K562 (cell line): ENCODE data around the gene UPK3A.

Experiments
- CBX1 ChIP-seq: sonication (generic); IDR thresholded peaks from 2 replicates; pipeline ENCODE4 v1.6.1; 2016; ENCODE audit warnings: antibody characterized with exemption, low read depth, mild to moderate bottlenecking
- CREB5 ChIP-seq: fragments of 250-450 bp; sonication (Bioruptor Pico); IDR thresholded peaks from 2 replicates; pipeline ENCODE4 v1.5.0; 2020; ENCODE audit warnings: mild to moderate bottlenecking
- CTCF ChIP-seq, 3 experiments: IDR thresholded peaks in 2 of 3; conservative IDR thresholded peaks in 1 of 3; 2 replicates each; pipeline ENCODE4 v1.5.1; 2011 to 2012; ENCODE audit warnings: low read length in 3 of 3, mild to moderate bottlenecking in 3 of 3, control low read depth in 2 of 3, improper control_type of control experiment in 1 of 3, inconsistent platforms in 1 of 3, low read depth in 1 of 3, mixed read lengths in 1 of 3, moderate library complexity in 1 of 3; ENCODE audit not compliant: insufficient read depth in 2 of 3
- JUNB ChIP-seq: fragments of 450-650 bp; formaldehyde crosslinking; conservative IDR thresholded peaks from 2 replicates; pipeline ENCODE4 v1.4.0; 2020; ENCODE audit warnings: mild to moderate bottlenecking
- KLF16 ChIP-seq: IDR thresholded peaks from 2 replicates; pipeline ENCODE4 v1.6.1; 2016; ENCODE audit warnings: antibody characterized with exemption
- MCM2 ChIP-seq: fragments of 450-650 bp; IDR thresholded peaks from 2 replicates; pipeline ENCODE4 v1.6.1; 2017; ENCODE audit warnings: low read depth, mild to moderate bottlenecking
- MLLT1 ChIP-seq, 2 experiments: fragments of 450-650 bp; IDR thresholded peaks; 2 replicates each; pipeline ENCODE4 v1.6.1; 2016
- MXI1 ChIP-seq: IDR thresholded peaks from 2 replicates; pipeline ENCODE4 v1.6.1; 2011; ENCODE audit warnings: low read depth, mild to moderate bottlenecking, improper control_type of control experiment, low read length
- RAD21 ChIP-seq, 2 experiments: fragments of 250-450 bp in 1 of 2; fragments of 450-650 bp in 1 of 2; sonication (Bioruptor Pico) in 1 of 2; formaldehyde crosslinking in 1 of 2; IDR thresholded peaks in 1 of 2; conservative IDR thresholded peaks in 1 of 2; 2 replicates each; pipeline versions ENCODE4 v1.4.0 to v1.8.0; 2020 to 2022; ENCODE audit warnings: mild to moderate bottlenecking in 2 of 2, moderate library complexity in 1 of 2
- SMC3 ChIP-seq: conservative IDR thresholded peaks from 2 replicates; pipeline ENCODE4 v1.6.1; 2011; ENCODE audit warnings: low read depth, low read length, improper control_type of control experiment; ENCODE audit not compliant: insufficient read depth
- TEAD4 ChIP-seq, 2 experiments: sonication (generic) in 1 of 2; formaldehyde crosslinking in 1 of 2; IDR thresholded peaks; 2 replicates each; pipeline versions ENCODE4 v1.6.1 to v1.8.0; 2012 to 2022; ENCODE audit warnings: borderline replicate concordance in 1 of 2, inconsistent platforms in 1 of 2, low read length in 1 of 2, mild to moderate bottlenecking in 1 of 2, missing genetic modification reagents in 1 of 2
- TFAP4 ChIP-seq: sonication (generic); formaldehyde crosslinking; IDR thresholded peaks from 2 replicates; pipeline ENCODE4 v1.8.0; 2022; ENCODE audit warnings: missing genetic modification reagents, mild to moderate bottlenecking, moderate library complexity, borderline replicate concordance
- VEZF1 ChIP-seq: fragments of 200-800 bp; sonication (Bioruptor generic); IDR thresholded peaks from 2 replicates; pipeline ENCODE4 v1.6.1; 2017; ENCODE audit warnings: missing genetic modification characterization, missing compliant biosample characterization
- ZNF586 ChIP-seq: fragments of 450-650 bp; formaldehyde crosslinking; conservative IDR thresholded peaks from 2 replicates; pipeline ENCODE4 v1.4.0; 2020; ENCODE audit warnings: mild to moderate bottlenecking, moderate library complexity

- TF ChIP-seq CTCF (IDR thresholded peaks at IDR 0.05 in 2 of 3, conservative IDR thresholded peaks at IDR 0.05 in 1 of 3; ENCODE audit: insufficient read depth in 2 of 3, low read depth in 1 of 3, low read length in 3 of 3) (no peak), RAD21 (CRISPR knock-in tag; conservative IDR thresholded peaks at IDR 0.05 in 1 of 2, IDR thresholded peaks at IDR 0.05 in 1 of 2) (no peak), SMC3 (no peak), TFAP4 (no peak), CBX1 (no peak), CREB5 (CRISPR knock-in tag) (no peak), VEZF1 (no peak), ZNF586 (CRISPR knock-in tag) (no peak), MCM2 (no peak), JUNB (CRISPR knock-in tag) (no peak), MLLT1 (IDR thresholded peaks at IDR 0.05) (no peak), KLF16 (no peak), TEAD4 (IDR thresholded peaks at IDR 0.05; ENCODE audit: low read length) (no peak), TEAD4 (CRISPR knock-in tag; IDR thresholded peaks at IDR 0.05; ENCODE audit: borderline replicate concordance) (no peak), MXI1 (no peak)
Observed at GRCh38 chr22:45302751-45303150, 18.0 kb downstream of the UPK3A start.
